Measurements from ENCODE around the gene ARHGDIG.
A peak's percentile ranks its signal among the peaks of the same experiment; 100 is the strongest.

ARHGDIG gene

DNA sequence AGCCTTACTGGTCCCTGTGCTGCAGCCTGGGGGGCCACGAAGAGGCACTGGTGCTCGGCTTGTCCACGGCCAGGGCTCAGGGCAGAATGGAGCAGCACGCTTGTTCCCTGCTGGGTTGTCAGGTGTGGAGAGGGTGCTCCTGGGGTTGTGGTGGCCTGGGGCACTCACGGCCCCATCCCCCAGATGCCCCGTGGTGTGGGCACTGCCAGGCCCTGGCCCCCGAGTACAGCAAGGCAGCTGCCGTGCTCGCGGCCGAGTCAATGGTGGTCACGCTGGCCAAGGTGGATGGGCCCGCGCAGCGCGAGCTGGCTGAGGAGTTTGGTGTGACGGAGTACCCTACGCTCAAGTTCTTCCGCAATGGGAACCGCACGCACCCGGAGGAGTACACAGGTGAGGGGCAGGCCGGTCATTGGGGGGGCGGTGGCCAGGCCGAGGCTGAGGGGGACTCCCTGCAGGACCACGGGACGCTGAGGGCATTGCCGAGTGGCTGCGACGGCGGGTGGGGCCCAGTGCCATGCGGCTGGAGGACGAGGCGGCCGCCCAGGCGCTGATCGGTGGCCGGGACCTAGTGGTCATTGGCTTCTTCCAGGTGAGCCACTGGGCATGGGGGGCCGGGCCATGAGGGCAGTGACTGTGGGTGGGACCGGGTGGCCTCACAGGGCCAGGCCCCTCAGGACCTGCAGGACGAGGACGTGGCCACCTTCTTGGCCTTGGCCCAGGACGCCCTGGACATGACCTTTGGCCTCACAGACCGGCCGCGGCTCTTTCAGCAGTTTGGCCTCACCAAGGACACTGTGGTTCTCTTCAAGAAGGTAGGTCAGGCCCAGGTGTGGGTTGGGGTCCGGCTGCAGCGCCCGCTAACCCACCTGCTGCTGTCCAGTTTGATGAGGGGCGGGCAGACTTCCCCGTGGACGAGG is 4.1 kb downstream of the ARHGDIG start:
- H3K4me3 ChIP-seq (ENCODE audit: low read length) = peak overlapping the region; percentile 90
- H3K9me3 ChIP-seq (ENCODE audit: insufficient read depth, low read length) = no peaks in the 10 kb centered on the region
- TF ChIP-seq, protein P1, sequence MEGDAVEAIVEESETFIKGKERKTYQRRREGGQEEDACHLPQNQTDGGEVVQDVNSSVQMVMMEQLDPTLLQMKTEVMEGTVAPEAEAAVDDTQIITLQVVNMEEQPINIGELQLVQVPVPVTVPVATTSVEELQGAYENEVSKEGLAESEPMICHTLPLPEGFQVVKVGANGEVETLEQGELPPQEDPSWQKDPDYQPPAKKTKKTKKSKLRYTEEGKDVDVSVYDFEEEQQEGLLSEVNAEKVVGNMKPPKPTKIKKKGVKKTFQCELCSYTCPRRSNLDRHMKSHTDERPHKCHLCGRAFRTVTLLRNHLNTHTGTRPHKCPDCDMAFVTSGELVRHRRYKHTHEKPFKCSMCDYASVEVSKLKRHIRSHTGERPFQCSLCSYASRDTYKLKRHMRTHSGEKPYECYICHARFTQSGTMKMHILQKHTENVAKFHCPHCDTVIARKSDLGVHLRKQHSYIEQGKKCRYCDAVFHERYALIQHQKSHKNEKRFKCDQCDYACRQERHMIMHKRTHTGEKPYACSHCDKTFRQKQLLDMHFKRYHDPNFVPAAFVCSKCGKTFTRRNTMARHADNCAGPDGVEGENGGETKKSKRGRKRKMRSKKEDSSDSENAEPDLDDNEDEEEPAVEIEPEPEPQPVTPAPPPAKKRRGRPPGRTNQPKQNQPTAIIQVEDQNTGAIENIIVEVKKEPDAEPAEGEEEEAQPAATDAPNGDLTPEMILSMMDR (IDR thresholded peaks at IDR 0.05; ENCODE audit: low read depth, low read length) = no peak
- no peak for TF ChIP-seq EZH2phosphoT487 (IDR thresholded peaks at IDR 0.05; ENCODE audit: low read depth)
- H3K79me2 ChIP-seq (ENCODE audit: low read length) = peaks cover 26% of the 10 kb centered on the region
- H3K9ac ChIP-seq (ENCODE audit: low read length) = peak overlapping the region; percentile 92; the same call in 1 of the 2 replicates
- peak overlapping the region; percentile 65 for H3K4me2 ChIP-seq (ENCODE audit: low read length)
- H3K4me1 ChIP-seq (ENCODE audit: low read length) = peaks cover 6% of the 10 kb centered on the region
- H3K36me3 ChIP-seq (replicated peaks; ENCODE audit: low read depth, low read length) = peaks cover 26% of the 10 kb centered on the region
- H3K27me3 ChIP-seq (ENCODE audit: low read depth, low read length) = no peaks in the 10 kb centered on the region
- H4K20me1 ChIP-seq (ENCODE audit: insufficient read depth, low read length) = no peaks in the 10 kb centered on the region
- H2AFZ ChIP-seq (ENCODE audit: low read depth, low read length) = no peak overlapping the region
- H3K27ac ChIP-seq (ENCODE audit: low read length) = no peak overlapping the region

DNA sequence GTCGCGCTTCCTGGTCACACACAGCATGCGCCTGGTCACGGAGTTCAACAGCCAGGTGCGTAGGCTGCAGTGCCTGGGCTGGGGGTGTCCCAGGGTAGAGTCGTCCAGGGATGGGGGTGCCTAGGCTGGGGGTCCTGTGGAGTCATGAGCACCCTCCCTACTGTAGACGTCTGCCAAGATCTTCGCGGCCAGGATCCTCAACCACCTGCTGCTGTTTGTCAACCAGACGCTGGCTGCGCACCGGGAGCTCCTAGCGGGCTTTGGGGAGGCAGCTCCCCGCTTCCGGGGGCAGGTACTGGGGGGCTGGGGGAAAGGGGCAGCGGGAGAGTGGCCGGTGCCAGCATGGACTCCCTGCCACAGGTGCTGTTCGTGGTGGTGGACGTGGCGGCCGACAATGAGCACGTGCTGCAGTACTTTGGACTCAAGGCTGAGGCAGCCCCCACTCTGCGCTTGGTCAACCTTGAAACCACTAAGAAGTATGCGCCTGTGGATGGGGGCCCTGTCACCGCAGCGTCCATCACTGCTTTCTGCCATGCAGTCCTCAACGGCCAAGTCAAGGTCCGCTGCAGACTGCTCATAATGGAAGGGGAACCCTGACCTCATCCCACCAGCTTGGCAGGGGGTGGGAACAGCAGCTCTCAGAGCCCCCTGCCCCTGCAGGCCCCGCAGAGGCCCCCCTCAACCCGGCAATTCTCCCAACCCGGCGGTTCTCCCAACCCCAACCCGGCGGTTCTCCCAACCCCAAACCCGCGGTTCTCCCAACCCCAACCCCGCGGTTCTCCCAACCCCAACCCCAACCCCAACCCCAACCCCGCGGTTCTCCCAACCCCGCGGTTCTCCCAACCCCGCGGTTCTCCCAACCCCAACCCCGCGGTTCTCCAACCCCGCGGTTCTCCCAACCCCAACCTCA is 5.0 kb downstream of the ARHGDIG start:
- no peak overlapping the region for H3K9ac ChIP-seq (ENCODE audit: low read length)
- H2AFZ ChIP-seq (ENCODE audit: low read depth, low read length) = no peak overlapping the region
- no peaks in the 10 kb centered on the region for H3K9me3 ChIP-seq (ENCODE audit: insufficient read depth, low read length)
- H3K4me3 ChIP-seq (ENCODE audit: low read length) = no peak overlapping the region
- peaks cover 26% of the 10 kb centered on the region for H3K36me3 ChIP-seq (replicated peaks; ENCODE audit: low read depth, low read length)
- H3K27me3 ChIP-seq (ENCODE audit: low read depth, low read length) = no peaks in the 10 kb centered on the region
- peaks cover 26% of the 10 kb centered on the region for H3K79me2 ChIP-seq (ENCODE audit: low read length)
- peaks cover 6% of the 10 kb centered on the region for H3K4me1 ChIP-seq (ENCODE audit: low read length)
- TF ChIP-seq, protein P1 (IDR thresholded peaks at IDR 0.05; ENCODE audit: low read depth, low read length) = no peak
- TF ChIP-seq EZH2phosphoT487 (IDR thresholded peaks at IDR 0.05; ENCODE audit: low read depth) = no peak
- H4K20me1 ChIP-seq (ENCODE audit: insufficient read depth, low read length) = no peaks in the 10 kb centered on the region
- no peak overlapping the region for H3K27ac ChIP-seq (ENCODE audit: low read length)
- H3K4me2 ChIP-seq (ENCODE audit: low read length) = no peak overlapping the region

DNA sequence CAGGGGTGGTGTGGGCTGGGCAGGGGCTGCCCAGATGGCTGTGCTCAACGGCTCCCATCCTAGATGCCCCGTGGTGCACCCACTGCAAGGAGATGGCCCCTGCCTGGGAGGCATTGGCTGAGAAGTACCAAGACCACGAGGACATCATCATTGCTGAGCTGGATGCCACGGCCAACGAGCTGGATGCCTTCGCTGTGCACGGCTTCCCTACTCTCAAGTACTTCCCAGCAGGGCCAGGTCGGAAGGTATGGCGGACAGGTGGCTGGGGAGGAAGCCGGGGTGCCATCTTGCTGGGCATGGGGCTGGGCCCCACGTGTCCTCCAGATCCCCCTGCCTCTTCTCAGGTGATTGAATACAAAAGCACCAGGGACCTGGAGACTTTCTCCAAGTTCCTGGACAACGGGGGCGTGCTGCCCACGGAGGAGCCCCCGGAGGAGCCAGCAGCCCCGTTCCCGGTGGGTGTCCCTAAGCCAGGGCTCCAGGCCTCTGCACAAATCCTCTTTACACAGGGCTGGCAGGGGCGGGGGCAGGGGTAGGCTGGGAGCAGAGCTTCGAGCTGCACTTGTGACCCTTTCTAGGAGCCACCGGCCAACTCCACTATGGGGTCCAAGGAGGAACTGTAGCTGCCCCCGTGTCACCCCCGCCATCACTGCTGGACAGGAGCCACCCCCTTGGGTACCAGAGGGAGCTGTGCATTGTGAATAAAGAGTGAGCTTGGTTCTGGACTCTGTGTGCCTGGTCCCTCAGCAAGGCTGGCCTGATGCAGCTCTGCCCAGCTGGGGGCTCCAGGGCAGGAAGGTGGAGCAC is 6.3 kb downstream of the ARHGDIG start:
- TF ChIP-seq, protein P1 (IDR thresholded peaks at IDR 0.05; ENCODE audit: low read depth, low read length) = no peak
- no peak for TF ChIP-seq EZH2phosphoT487 (IDR thresholded peaks at IDR 0.05; ENCODE audit: low read depth)
- Histone ChIP-seq H3K4me3 (ENCODE audit: low read length) (no peak overlapping the region), H3K27me3 (ENCODE audit: low read depth, low read length) (no peaks in the 10 kb centered on the region), H3K27ac (ENCODE audit: low read length) (no peak overlapping the region), H3K9me3 (ENCODE audit: insufficient read depth, low read length) (no peaks in the 10 kb centered on the region), H4K20me1 (ENCODE audit: insufficient read depth, low read length) (no peaks in the 10 kb centered on the region), H3K36me3 (replicated peaks; ENCODE audit: low read depth, low read length) (peaks cover 26% of the 10 kb centered on the region), H3K4me1 (ENCODE audit: low read length) (peaks cover 6% of the 10 kb centered on the region), H3K4me2 (ENCODE audit: low read length) (no peak overlapping the region), H2AFZ (ENCODE audit: low read depth, low read length) (no peak overlapping the region), H3K9ac (ENCODE audit: low read length) (no peak overlapping the region), H3K79me2 (ENCODE audit: low read length) (peaks cover 26% of the 10 kb centered on the region)

Data from OCI-LY3 (cell line).